H1 (cell line): Measurements from ENCODE around the gene SPINK1.

Experiments used
- CHD2 ChIP-seq: IDR thresholded peaks from 2 replicates; pipeline ENCODE4 v1.6.1; 2012; ENCODE audit warnings: low read length, improper control_type of control experiment
- CTCF ChIP-seq, 3 experiments: IDR thresholded peaks; 1 replicate in 2 of 3; 2 replicates in 1 of 3; pipeline versions ENCODE4 v1.5.1 to v1.6.1; 2011; ENCODE audit warnings: low read length in 3 of 3, mild to moderate bottlenecking in 3 of 3, inconsistent platforms in 2 of 3, low read depth in 1 of 3, moderate library complexity in 1 of 3; ENCODE audit not compliant: insufficient read depth in 1 of 3; ENCODE audit errors: control extremely low read depth in 1 of 3
- EGR1 ChIP-seq: IDR thresholded peaks from 2 replicates; pipeline ENCODE4 v1.6.1; 2011; ENCODE audit warnings: low read depth, low read length, borderline replicate concordance
- EP300 ChIP-seq, 2 experiments: IDR thresholded peaks; 1 replicate in 1 of 2; 2 replicates in 1 of 2; pipeline ENCODE4 v1.6.1; 2011 to 2012; ENCODE audit warnings: low read depth in 2 of 2, low read length in 2 of 2, mild to moderate bottlenecking in 2 of 2, borderline replicate concordance in 1 of 2, inconsistent platforms in 1 of 2, moderate library complexity in 1 of 2
- EZH2 ChIP-seq: fragments of 200-600 bp; sonication (generic); IDR thresholded peaks from 2 replicates; pipeline ENCODE4 v1.7.1; 2012; ENCODE audit warnings: low read depth, mild to moderate bottlenecking, moderate library complexity, low read length, inconsistent platforms; ENCODE audit not compliant: severe bottlenecking
- FOSL1 ChIP-seq: IDR thresholded peaks from 2 replicates; pipeline ENCODE4 v1.6.1; 2011; ENCODE audit warnings: mild to moderate bottlenecking, low read depth, low read length, moderate library complexity; ENCODE audit not compliant: insufficient read depth
- JUND ChIP-seq: IDR thresholded peaks from 2 replicates; pipeline ENCODE4 v1.6.1; 2011; ENCODE audit warnings: mild to moderate bottlenecking, improper control_type of control experiment, low read length
- MAFK ChIP-seq: IDR thresholded peaks from 2 replicates; pipeline ENCODE4 v1.6.1; 2012; ENCODE audit warnings: low read depth, mild to moderate bottlenecking, improper control_type of control experiment, low read length
- POLR2A ChIP-seq, 2 experiments: IDR thresholded peaks; 1 replicate in 1 of 2; 2 replicates in 1 of 2; pipeline ENCODE4 v1.6.1; 2011; ENCODE audit warnings: low read depth in 2 of 2, low read length in 2 of 2, mild to moderate bottlenecking in 2 of 2; ENCODE audit errors: control extremely low read depth in 1 of 2
- POLR2AphosphoS5 ChIP-seq: IDR thresholded peaks from 2 replicates; pipeline ENCODE4 v1.6.1; 2011; ENCODE audit warnings: low read depth, low read length
- RAD21 ChIP-seq, 2 experiments: IDR thresholded peaks in 1 of 2; conservative IDR thresholded peaks in 1 of 2; 2 replicates each; pipeline ENCODE4 v1.6.1; 2011; ENCODE audit warnings: low read depth in 2 of 2, low read length in 2 of 2, improper control_type of control experiment in 1 of 2, inconsistent platforms in 1 of 2, mild to moderate bottlenecking in 1 of 2, moderate library complexity in 1 of 2
- RFX5 ChIP-seq: IDR thresholded peaks from 2 replicates; pipeline ENCODE4 v1.6.1; 2011; ENCODE audit warnings: low read depth, low read length, improper control_type of control experiment, borderline replicate concordance
- TAF7 ChIP-seq: optimal IDR thresholded peaks from 2 replicates; pipeline ENCODE3; 2011; ENCODE audit warnings: low read depth, mild to moderate bottlenecking, inconsistent platforms, low read length, moderate library complexity, borderline replicate concordance

GRCh38 chr5:147880487-147880886 is 49.0 kb upstream of the SPINK1 start:
- TF ChIP-seq CHD2 (no peak), EP300 (IDR thresholded peaks at IDR 0.05; ENCODE audit: borderline replicate concordance in 1 of 2, low read depth in 2 of 2, low read length in 2 of 2) (no peak), POLR2A (IDR thresholded peaks at IDR 0.05; ENCODE audit: control extremely low read depth in 1 of 2, low read depth in 2 of 2, low read length in 2 of 2) (no peak), EGR1 (no peak), CTCF (IDR thresholded peaks at IDR 0.05; ENCODE audit: control extremely low read depth in 1 of 3, insufficient read depth in 1 of 3, low read depth in 1 of 3, low read length in 3 of 3) (no peak), EZH2 (no peak), MAFK (no peak), TAF7 (no peak), RAD21 (IDR thresholded peaks at IDR 0.05 in 1 of 2, conservative IDR thresholded peaks at IDR 0.05 in 1 of 2; ENCODE audit: low read depth in 2 of 2, low read length in 2 of 2) (no peak), RFX5 (no peak), FOSL1 (no peak), POLR2AphosphoS5 (no peak), JUND (no peak)
